ENCODE results near the gene THUMPD3. TPM values are rescaled to one million over a fixed set of nuclear protein-coding genes. Genes with fewer than 3 reads are reported as not detected.

The THUMPD3 gene
- total and polyA plus RNA-seq, 2 of the 13 experiments (the other 11 are each of a cell fraction or from before 2014, with no cell fraction given) = 31.2 to 44.1 TPM

GRCh38 chr3:9399746-9400145 is 36.9 kb downstream of the THUMPD3 start (continued):
- TF ChIP-seq ZBTB10 (CRISPR knock-in tag; IDR thresholded peaks at IDR 0.05; ENCODE audit: borderline replicate concordance) (no peak), ZNF33B (CRISPR knock-in tag; IDR thresholded peaks at IDR 0.05) (no peak), MED1 (CRISPR knock-in tag; IDR thresholded peaks at IDR 0.05) (peak; percentile 34; the same call in 1 of the 2 replicates), ZNF557 (CRISPR knock-in tag; IDR thresholded peaks at IDR 0.05) (no peak), SYNCRIP (IDR thresholded peaks at IDR 0.05; ENCODE audit: insufficient read depth, low read depth, low read length) (no peak), SETDB1 (CRISPR knock-in tag; IDR thresholded peaks at IDR 0.05; ENCODE audit: borderline replicate concordance) (no peak), SMYD3 (CRISPR knock-in tag; IDR thresholded peaks at IDR 0.05) (no peak), ZBTB8A (CRISPR knock-in tag; IDR thresholded peaks at IDR 0.05; ENCODE audit: borderline replicate concordance, low read depth) (no peak), FOXA3 (CRISPR knock-in tag; IDR thresholded peaks at IDR 0.05) (peak; percentile 25; the same call in 1 of the 2 replicates), TFAP4 (IDR thresholded peaks at IDR 0.05; ENCODE audit: borderline replicate concordance, low read depth) (peak; percentile 65; the same call in 1 of the 2 replicates), CREB3 (CRISPR knock-in tag; IDR thresholded peaks at IDR 0.05) (no peak), MAFG (CRISPR knock-in tag; IDR thresholded peaks at IDR 0.05) (no peak), POGK (CRISPR knock-in tag; conservative IDR thresholded peaks at IDR 0.05) (no peak), SIX1 (CRISPR knock-in tag; IDR thresholded peaks at IDR 0.05; ENCODE audit: borderline replicate concordance) (no peak), YY1 (IDR thresholded peaks at IDR 0.05; ENCODE audit: insufficient read depth, insufficient replicate concordance, low read depth, low read length) (peak; percentile 84), RBFOX2 (IDR thresholded peaks at IDR 0.05; ENCODE audit: low read depth, low read length) (0 out of 2 replicates have a peak, but pooled peaks have one; percentile 19), ISX (CRISPR knock-in tag; conservative IDR thresholded peaks at IDR 0.05) (no peak), JARID2 (CRISPR knock-in tag; IDR thresholded peaks at IDR 0.05; ENCODE audit: insufficient replicate concordance) (no peak), MAZ (IDR thresholded peaks at IDR 0.05; ENCODE audit: borderline replicate concordance, low read depth, low read length) (no peak), MAZ (CRISPR knock-in tag; IDR thresholded peaks at IDR 0.05; ENCODE audit: low read depth) (no peak), E2F5 (CRISPR knock-in tag; conservative IDR thresholded peaks at IDR 0.05) (no peak)

All from HepG2 (cell line).